Neural crest cell (in vitro differentiated cells): ENCODE measurements around the gene OR56A1. TPM values are rescaled to one million over a fixed set of nuclear protein-coding genes. Genes with fewer than 3 reads are reported as not detected.

Experiments used
- DNase-seq: peaks from one replicate; pipeline ENCODE4 v3.0.0; 2021; ENCODE audit warnings: low read depth, mixed read lengths, low spot score
- H3K27ac Mint-ChIP-seq: one replicate; pipeline ENCODE4 v1.8.0; 2021; ENCODE audit warnings: mild to moderate bottlenecking, mixed read lengths; ENCODE audit not compliant: unreplicated experiment
- H3K27me3 Mint-ChIP-seq: 2 replicates; pipeline ENCODE4 v1.8.0; 2021; ENCODE audit warnings: low read depth, mild to moderate bottlenecking, mixed read lengths
- H3K36me3 Mint-ChIP-seq: 2 replicates; pipeline ENCODE4 v1.8.0; 2021; ENCODE audit warnings: low read depth, mild to moderate bottlenecking, mixed read lengths
- H3K4me1 Mint-ChIP-seq: 2 replicates; pipeline ENCODE4 v1.8.0; 2021; ENCODE audit warnings: mixed read lengths
- H3K4me3 Mint-ChIP-seq: one replicate; pipeline ENCODE4 v1.8.0; 2021; ENCODE audit warnings: mild to moderate bottlenecking, mixed read lengths
- H3K9me3 Mint-ChIP-seq: 2 replicates; pipeline ENCODE4 v1.8.0; 2021; ENCODE audit warnings: mixed read lengths
- total RNA-seq: library from RNA; stranded (reverse); gene quantifications from 2 replicates; pipeline ENCODE4 v1.2.1, GENCODE V29; 2021
- TF ChIP-seq, protein P1 (sequence below): fragments of 200-600 bp; sonication (generic); conservative IDR thresholded peaks from 2 replicates; pipeline ENCODE4 v1.5.0; 2021; ENCODE audit warnings: antibody characterized with exemption, mild to moderate bottlenecking

OR56A1 gene
- total RNA-seq, 1 donor from 2014 or later, result 0.14 TPM

DNA sequence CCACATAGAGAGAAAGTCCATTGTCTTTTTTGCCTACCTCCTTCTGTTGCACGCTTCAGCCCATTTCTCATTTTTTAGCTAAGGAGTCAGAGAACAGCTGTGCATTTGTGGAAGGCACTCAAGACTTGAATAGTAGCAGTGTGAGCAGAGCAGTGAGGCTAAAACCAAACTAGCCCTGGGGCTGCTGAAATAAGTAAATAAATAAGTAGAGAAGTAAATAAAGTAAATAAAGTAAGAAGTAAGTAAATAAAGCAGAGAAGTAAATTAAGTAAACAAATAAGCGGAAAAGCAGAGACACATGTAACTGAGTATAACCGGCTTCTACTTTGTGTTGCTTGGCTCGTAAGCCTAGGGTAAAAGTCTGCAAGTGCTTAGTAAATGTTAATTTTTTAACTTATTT, 41.4 kb downstream of the OR56A1 start:
- no peaks in the 10 kb centered on the region for H3K4me1 Mint-ChIP-seq
- TF ChIP-seq, protein P1, sequence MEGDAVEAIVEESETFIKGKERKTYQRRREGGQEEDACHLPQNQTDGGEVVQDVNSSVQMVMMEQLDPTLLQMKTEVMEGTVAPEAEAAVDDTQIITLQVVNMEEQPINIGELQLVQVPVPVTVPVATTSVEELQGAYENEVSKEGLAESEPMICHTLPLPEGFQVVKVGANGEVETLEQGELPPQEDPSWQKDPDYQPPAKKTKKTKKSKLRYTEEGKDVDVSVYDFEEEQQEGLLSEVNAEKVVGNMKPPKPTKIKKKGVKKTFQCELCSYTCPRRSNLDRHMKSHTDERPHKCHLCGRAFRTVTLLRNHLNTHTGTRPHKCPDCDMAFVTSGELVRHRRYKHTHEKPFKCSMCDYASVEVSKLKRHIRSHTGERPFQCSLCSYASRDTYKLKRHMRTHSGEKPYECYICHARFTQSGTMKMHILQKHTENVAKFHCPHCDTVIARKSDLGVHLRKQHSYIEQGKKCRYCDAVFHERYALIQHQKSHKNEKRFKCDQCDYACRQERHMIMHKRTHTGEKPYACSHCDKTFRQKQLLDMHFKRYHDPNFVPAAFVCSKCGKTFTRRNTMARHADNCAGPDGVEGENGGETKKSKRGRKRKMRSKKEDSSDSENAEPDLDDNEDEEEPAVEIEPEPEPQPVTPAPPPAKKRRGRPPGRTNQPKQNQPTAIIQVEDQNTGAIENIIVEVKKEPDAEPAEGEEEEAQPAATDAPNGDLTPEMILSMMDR, result no peak
- no peaks in the 10 kb centered on the region for H3K36me3 Mint-ChIP-seq
- H3K4me3 Mint-ChIP-seq, result no peak overlapping the region
- H3K27me3 Mint-ChIP-seq, result peaks cover 23% of the 10 kb centered on the region
- H3K9me3 Mint-ChIP-seq, result peaks cover 3% of the 10 kb centered on the region
- DNase-seq, result no peak
- H3K27ac Mint-ChIP-seq, result no peak overlapping the region

DNA sequence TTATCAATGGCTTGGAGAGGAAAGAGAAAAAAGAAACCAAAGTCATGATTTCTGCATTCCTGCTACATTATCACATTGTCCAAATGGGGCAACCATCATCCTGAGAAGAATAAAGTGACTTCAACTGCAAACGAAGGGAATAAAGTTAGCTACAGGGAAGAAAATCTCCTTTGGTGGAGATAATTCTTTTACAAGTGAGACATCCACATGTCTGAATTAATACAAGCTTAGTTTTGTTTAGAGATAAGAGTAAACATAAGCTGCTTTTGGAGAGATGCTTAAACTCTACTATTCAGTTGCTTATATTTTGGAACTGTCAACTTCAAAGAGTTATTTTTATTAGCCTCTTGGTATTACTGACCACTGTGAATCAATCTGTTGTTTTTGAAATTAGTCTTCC, 43.7 kb downstream of the OR56A1 start, which contains the start of gene OR52L1:
TSS of gene OR52L1 (minus strand) at position 101 of the 400 bp plus-strand sequence. CDS start at position 46, 55 bp downstream.
- no peaks in the 10 kb centered on the region for H3K36me3 Mint-ChIP-seq
- H3K27ac Mint-ChIP-seq, result no peak within 1 kb of the TSS
- H3K4me3 Mint-ChIP-seq, result no peak within 1 kb of the TSS
- TF ChIP-seq, protein P1, result no peak
- H3K27me3 Mint-ChIP-seq, result peaks cover 22% of the 10 kb centered on the region
- H3K4me1 Mint-ChIP-seq, result no peaks in the 10 kb centered on the region
- no peak for DNase-seq
- H3K9me3 Mint-ChIP-seq, result peaks cover 3% of the 10 kb centered on the region

DNA sequence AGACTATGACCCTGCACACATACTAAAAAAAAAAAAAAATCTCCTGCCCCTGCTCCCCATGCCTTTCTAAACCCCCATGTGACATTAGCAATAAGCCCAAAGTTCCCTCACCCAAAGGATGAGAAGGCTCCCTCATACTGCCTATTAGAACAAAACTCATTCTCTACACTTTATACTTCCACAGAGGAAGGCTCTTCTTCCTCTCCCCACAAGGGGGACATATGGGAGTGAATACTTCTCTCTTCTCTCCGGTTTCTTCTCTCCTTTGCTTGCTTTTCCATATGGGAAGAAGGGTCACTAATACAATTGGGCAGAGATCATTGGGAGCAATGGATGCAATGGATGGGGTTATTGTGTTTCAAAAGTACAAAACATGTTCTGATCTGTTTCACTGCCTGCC, 47.1 kb downstream of the OR56A1 start:
- no peaks in the 10 kb centered on the region for H3K4me1 Mint-ChIP-seq
- H3K27me3 Mint-ChIP-seq, result peaks cover 6% of the 10 kb centered on the region
- no peak overlapping the region for H3K27ac Mint-ChIP-seq
- TF ChIP-seq, protein P1, result peak; percentile 32
- no peaks in the 10 kb centered on the region for H3K36me3 Mint-ChIP-seq
- DNase-seq, result no peak
- peaks cover 6% of the 10 kb centered on the region for H3K9me3 Mint-ChIP-seq
- no peak overlapping the region for H3K4me3 Mint-ChIP-seq

DNA sequence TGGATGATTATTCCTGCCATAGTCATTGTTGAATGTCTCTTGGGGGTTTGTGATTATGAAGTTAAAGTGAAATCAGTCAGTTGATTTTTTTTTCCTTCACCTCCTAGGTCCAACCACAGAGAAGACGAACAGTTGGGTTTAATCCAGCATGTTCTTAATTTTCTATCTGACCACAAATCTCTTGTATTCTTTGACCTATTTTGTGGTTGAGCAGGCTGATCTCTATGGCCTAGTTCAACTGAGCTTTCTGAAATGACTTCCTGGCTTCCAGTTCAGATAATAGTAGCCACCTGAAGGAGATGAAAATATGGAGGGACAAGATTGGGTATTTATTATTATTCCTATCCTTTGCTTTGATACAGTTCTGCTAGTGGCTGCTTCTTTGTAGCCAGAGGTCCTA, 57.0 kb downstream of the OR56A1 start:
- no peaks in the 10 kb centered on the region for H3K36me3 Mint-ChIP-seq
- H3K4me3 Mint-ChIP-seq, result no peak overlapping the region

More for the DNA sequence above, 57.0 kb downstream of the OR56A1 start:
- Mint-ChIP-seq H3K27ac (no peak overlapping the region), H3K4me1 (no peaks in the 10 kb centered on the region), H3K9me3 (peaks cover 11% of the 10 kb centered on the region), H3K27me3 (peaks cover 12% of the 10 kb centered on the region)
- DNase-seq, result no peak
- TF ChIP-seq, protein P1, result no peak

Other genes starting within 250 kb of the OR56A1 start
- not detected in 2 replicates for gene OR52N5, start 247.4 kb downstream of the OR56A1 start, total RNA-seq
- not detected in 2 replicates for gene OR52N1, start 239.5 kb downstream of the OR56A1 start, total RNA-seq
- gene OR52N2, start 221.8 kb downstream of the OR56A1 start, total RNA-seq, result not detected in 2 replicates
- not detected in 2 replicates for gene OR52E6, start 188.9 kb downstream of the OR56A1 start, total RNA-seq
- gene OR52E8, start 173.1 kb downstream of the OR56A1 start, total RNA-seq, result not detected in 2 replicates
- gene OR52E4, start 150.1 kb downstream of the OR56A1 start, total RNA-seq, result not detected in 2 replicates
- gene OR52E5, start 137.6 kb downstream of the OR56A1 start, total RNA-seq, result not detected in 2 replicates
- gene OR56A3, start 88.5 kb downstream of the OR56A1 start, total RNA-seq, result not detected in 2 replicates
- not detected in 2 replicates for gene OR56A5, start 62.3 kb downstream of the OR56A1 start, total RNA-seq
- 0.30 TPM in 1 of 2 replicates, not detected in the other for gene OR52L1, start 43.8 kb downstream of the OR56A1 start, total RNA-seq
- 0.25 and 0.26 TPM in 2 replicates for gene OR56A4, start 23.8 kb downstream of the OR56A1 start, total RNA-seq
- not detected in 2 replicates for gene OR56B4, start 76.9 kb upstream of the OR56A1 start, total RNA-seq
- gene OR52B2, start 139.6 kb upstream of the OR56A1 start, total RNA-seq, result not detected in 2 replicates
- not detected in 2 replicates for gene OR52W1, start 168.5 kb upstream of the OR56A1 start, total RNA-seq
- gene C11orf42, start 174.8 kb upstream of the OR56A1 start, total RNA-seq, result not detected in 2 replicates
- 25.3 and 25.5 TPM in 2 replicates for gene FHIP1B, start 203.9 kb upstream of the OR56A1 start, total RNA-seq
- gene CNGA4, start 208.3 kb upstream of the OR56A1 start, total RNA-seq, result 0.16 TPM in 1 of 2 replicates, not detected in the other
- 0.51 TPM in 1 of 2 replicates, not detected in the other for gene CCKBR, start 229.1 kb upstream of the OR56A1 start, total RNA-seq